WTC11 (cell line): Measurements from ENCODE around the gene TMEFF1. TPM values are rescaled to one million over a fixed set of nuclear protein-coding genes. Genes with fewer than 3 reads are reported as not detected.
A peak's percentile ranks its signal among the peaks of the same experiment; 100 is the strongest.

Source experiments
- ATAC-seq: fragments of 200-7000 bp; cut with Tn5 transposase; 2 replicates; pipeline ENCODE4 v1.10.0; 2021; ENCODE audit warnings: mild to moderate bottlenecking, moderate library complexity
- CTCF ChIA-PET: fragments of 300-600 bp; sonication (Branson Sonifier 250); formaldehyde crosslinking; loops from one replicate; lab custom pipeline; 2021; ENCODE audit warnings: antibody characterized with exemption; lab: Charles Lee
- POLR2A ChIA-PET: fragments of 350-600 bp; sonication (Branson Sonifier 250); formaldehyde crosslinking; loops from one replicate; lab custom pipeline; 2021; ENCODE audit warnings: antibody characterized with exemption; lab: Charles Lee
- DNase-seq: peaks from one replicate; pipeline ENCODE4 v3.0.0; 2021; ENCODE audit warnings: low spot score
- H3K27ac Mint-ChIP-seq: 2 replicates; pipeline ENCODE4 v1.8.0; 2021; ENCODE audit warnings: mixed read lengths
- H3K27me3 Mint-ChIP-seq: 2 replicates; pipeline ENCODE4 v1.8.0; 2021; ENCODE audit warnings: low read depth, mild to moderate bottlenecking, moderate library complexity, mixed read lengths
- H3K36me3 Mint-ChIP-seq: 2 replicates; pipeline ENCODE4 v1.8.0; 2021; ENCODE audit warnings: mixed read lengths
- H3K4me1 Mint-ChIP-seq: 2 replicates; pipeline ENCODE4 v1.8.0; 2022; ENCODE audit warnings: mixed read lengths
- H3K4me3 Mint-ChIP-seq: 2 replicates; pipeline ENCODE4 v1.8.0; 2021; ENCODE audit warnings: mild to moderate bottlenecking, moderate library complexity, mixed read lengths
- H3K9me3 Mint-ChIP-seq: 2 replicates; pipeline ENCODE4 v1.8.0; 2021; ENCODE audit warnings: mixed read lengths
- ATF6 ChIP-seq: sonication (generic); formaldehyde crosslinking; IDR thresholded peaks from 2 replicates; pipeline ENCODE4 v1.8.1; 2023; ENCODE audit warnings: mild to moderate bottlenecking, missing genetic modification reagents
- ETV6 ChIP-seq: sonication (generic); formaldehyde crosslinking; IDR thresholded peaks from 2 replicates; pipeline ENCODE4 v1.8.1; 2022; ENCODE audit warnings: mild to moderate bottlenecking, missing genetic modification reagents
- FOXJ3 ChIP-seq: sonication (generic); formaldehyde crosslinking; IDR thresholded peaks from 2 replicates; pipeline ENCODE4 v1.9.0; 2021; ENCODE audit warnings: missing genetic modification reagents, mild to moderate bottlenecking, borderline replicate concordance
- GRHL2 ChIP-seq: fragments of 250-450 bp; sonication (Bioruptor Pico); IDR thresholded peaks from 2 replicates; pipeline ENCODE4 v1.8.0; 2022; ENCODE audit warnings: mild to moderate bottlenecking, moderate library complexity; ENCODE audit not compliant: insufficient replicate concordance, severe bottlenecking
- HMGA2 ChIP-seq: fragments of 250-450 bp; sonication (Bioruptor Pico); IDR thresholded peaks from 2 replicates; pipeline ENCODE4 v1.4.0; 2021; ENCODE audit warnings: mild to moderate bottlenecking, moderate library complexity
- MAX ChIP-seq: sonication (generic); formaldehyde crosslinking; IDR thresholded peaks from 2 replicates; pipeline ENCODE4 v1.8.0; 2022; ENCODE audit warnings: mild to moderate bottlenecking, missing genetic modification reagents
- NFATC4 ChIP-seq: fragments of 250-450 bp; sonication (Bioruptor Pico); IDR thresholded peaks from 2 replicates; pipeline ENCODE4 v1.9.0; 2021; ENCODE audit warnings: mild to moderate bottlenecking
- RORB ChIP-seq: fragments of 250-450 bp; sonication (Bioruptor Pico); IDR thresholded peaks from 2 replicates; pipeline ENCODE4 v1.9.0; 2021; ENCODE audit warnings: mild to moderate bottlenecking
- ZNF219 ChIP-seq: sonication (generic); formaldehyde crosslinking; IDR thresholded peaks from 2 replicates; pipeline ENCODE4 v1.8.0; 2023; ENCODE audit warnings: missing genetic modification reagents, mild to moderate bottlenecking, borderline replicate concordance
- ZNF317 ChIP-seq: sonication (generic); formaldehyde crosslinking; IDR thresholded peaks from 2 replicates; pipeline ENCODE4 v1.8.1; 2023; ENCODE audit warnings: low read depth, mild to moderate bottlenecking, moderate library complexity, missing genetic modification reagents, borderline replicate concordance
- total RNA-seq: library from RNA; stranded (reverse); gene quantifications from 3 replicates; pipeline ENCODE4 v1.2.3, GENCODE V29; 2021
- TF ChIP-seq, protein P1 (sequence below): fragments of 200-600 bp; IDR thresholded peaks from 2 replicates; pipeline ENCODE4 v1.8.0; 2022; ENCODE audit warnings: antibody characterized with exemption
- TF ChIP-seq, protein P2 (sequence below): fragments of 250-450 bp; sonication (Bioruptor Pico); IDR thresholded peaks from 2 replicates; pipeline ENCODE4 v1.9.0; 2021; ENCODE audit warnings: mild to moderate bottlenecking
- TF ChIP-seq, protein P3 (sequence below): sonication (generic); formaldehyde crosslinking; IDR thresholded peaks from 2 replicates; pipeline ENCODE4 v1.8.1; 2023; ENCODE audit warnings: mild to moderate bottlenecking, missing genetic modification reagents
- TF ChIP-seq, protein P4 (sequence below): fragments of 250-450 bp; sonication (Bioruptor Pico); conservative IDR thresholded peaks from 2 replicates; pipeline ENCODE4 v1.9.0; 2021; ENCODE audit warnings: mild to moderate bottlenecking

TMEFF1 gene
- total RNA-seq, 1 experiment from 2014 or later: 62.7 TPM

DNA sequence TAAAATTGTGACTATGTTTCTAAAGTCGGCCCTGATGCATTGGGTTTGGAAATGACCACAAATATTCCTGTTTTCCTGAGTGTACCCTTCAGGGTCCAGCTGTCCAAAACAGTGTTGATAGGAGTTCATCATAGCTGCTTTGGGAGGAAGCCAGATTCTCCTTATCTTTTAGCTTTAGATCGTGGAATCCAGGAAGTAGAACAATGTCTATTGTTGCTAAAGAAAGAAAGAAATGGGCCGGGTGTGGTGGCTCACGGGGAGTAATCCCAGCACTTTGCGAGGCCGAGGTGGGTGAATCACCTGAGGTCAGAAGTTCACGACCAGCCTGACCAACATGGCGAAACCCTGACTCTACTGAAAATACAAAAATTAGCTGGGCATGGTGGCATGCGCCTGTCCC is 114.4 kb downstream of the TMEFF1 start:
- DNase-seq: no peak
- CTCF ChIA-PET: no interaction called here
- H3K36me3 Mint-ChIP-seq: 0 out of 2 replicates have a peak, but pooled peaks cover 7% of the 10 kb centered on the region
- POLR2A ChIA-PET: no interaction called here
- H3K9me3 Mint-ChIP-seq: no peaks in the 10 kb centered on the region
- no peak for TF ChIP-seq ZNF219 (CRISPR knock-in tag)
- TF ChIP-seq, protein P1, sequence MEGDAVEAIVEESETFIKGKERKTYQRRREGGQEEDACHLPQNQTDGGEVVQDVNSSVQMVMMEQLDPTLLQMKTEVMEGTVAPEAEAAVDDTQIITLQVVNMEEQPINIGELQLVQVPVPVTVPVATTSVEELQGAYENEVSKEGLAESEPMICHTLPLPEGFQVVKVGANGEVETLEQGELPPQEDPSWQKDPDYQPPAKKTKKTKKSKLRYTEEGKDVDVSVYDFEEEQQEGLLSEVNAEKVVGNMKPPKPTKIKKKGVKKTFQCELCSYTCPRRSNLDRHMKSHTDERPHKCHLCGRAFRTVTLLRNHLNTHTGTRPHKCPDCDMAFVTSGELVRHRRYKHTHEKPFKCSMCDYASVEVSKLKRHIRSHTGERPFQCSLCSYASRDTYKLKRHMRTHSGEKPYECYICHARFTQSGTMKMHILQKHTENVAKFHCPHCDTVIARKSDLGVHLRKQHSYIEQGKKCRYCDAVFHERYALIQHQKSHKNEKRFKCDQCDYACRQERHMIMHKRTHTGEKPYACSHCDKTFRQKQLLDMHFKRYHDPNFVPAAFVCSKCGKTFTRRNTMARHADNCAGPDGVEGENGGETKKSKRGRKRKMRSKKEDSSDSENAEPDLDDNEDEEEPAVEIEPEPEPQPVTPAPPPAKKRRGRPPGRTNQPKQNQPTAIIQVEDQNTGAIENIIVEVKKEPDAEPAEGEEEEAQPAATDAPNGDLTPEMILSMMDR: no peak
- no peak for TF ChIP-seq FOXJ3 (CRISPR knock-in tag)
- TF ChIP-seq, protein P2, sequence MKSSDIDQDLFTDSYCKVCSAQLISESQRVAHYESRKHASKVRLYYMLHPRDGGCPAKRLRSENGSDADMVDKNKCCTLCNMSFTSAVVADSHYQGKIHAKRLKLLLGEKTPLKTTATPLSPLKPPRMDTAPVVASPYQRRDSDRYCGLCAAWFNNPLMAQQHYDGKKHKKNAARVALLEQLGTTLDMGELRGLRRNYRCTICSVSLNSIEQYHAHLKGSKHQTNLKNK: no peak
- no peak for TF ChIP-seq HMGA2 (CRISPR knock-in tag)
- TF ChIP-seq ATF6 (CRISPR knock-in tag): no peak
- TF ChIP-seq GRHL2: no peak
- no peak for TF ChIP-seq RORB (CRISPR knock-in tag)
- TF ChIP-seq, protein P3, sequence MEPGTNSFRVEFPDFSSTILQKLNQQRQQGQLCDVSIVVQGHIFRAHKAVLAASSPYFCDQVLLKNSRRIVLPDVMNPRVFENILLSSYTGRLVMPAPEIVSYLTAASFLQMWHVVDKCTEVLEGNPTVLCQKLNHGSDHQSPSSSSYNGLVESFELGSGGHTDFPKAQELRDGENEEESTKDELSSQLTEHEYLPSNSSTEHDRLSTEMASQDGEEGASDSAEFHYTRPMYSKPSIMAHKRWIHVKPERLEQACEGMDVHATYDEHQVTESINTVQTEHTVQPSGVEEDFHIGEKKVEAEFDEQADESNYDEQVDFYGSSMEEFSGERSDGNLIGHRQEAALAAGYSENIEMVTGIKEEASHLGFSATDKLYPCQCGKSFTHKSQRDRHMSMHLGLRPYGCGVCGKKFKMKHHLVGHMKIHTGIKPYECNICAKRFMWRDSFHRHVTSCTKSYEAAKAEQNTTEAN (CRISPR knock-in tag): no peak
- TF ChIP-seq MAX (CRISPR knock-in tag): no peak
- TF ChIP-seq NFATC4 (CRISPR knock-in tag): no peak
- TF ChIP-seq ZNF317 (CRISPR knock-in tag): no peak
- TF ChIP-seq, all 79 proteins: peak for 0
- peak overlapping the region; percentile 18; the same call in 1 of the 2 replicates for H3K27ac Mint-ChIP-seq
- no peaks in the 10 kb centered on the region for H3K4me1 Mint-ChIP-seq
- H3K4me3 Mint-ChIP-seq: no peak overlapping the region
- no peak for ATAC-seq
- no peaks in the 10 kb centered on the region for H3K27me3 Mint-ChIP-seq

GRCh38 chr9:100589582-100589981 is 116.6 kb downstream of the TMEFF1 start:
- Mint-ChIP-seq H3K27ac (no peak overlapping the region), H3K9me3 (no peaks in the 10 kb centered on the region), H3K4me1 (no peaks in the 10 kb centered on the region), H3K27me3 (no peaks in the 10 kb centered on the region), H3K36me3 (0 out of 2 replicates have a peak, but pooled peaks cover 7% of the 10 kb centered on the region), H3K4me3 (no peak overlapping the region)
- ChIA-PET CTCF (no interaction called here), POLR2A (no interaction called here)
- no peak for TF ChIP-seq RORB (CRISPR knock-in tag)
- ATAC-seq (no peak), DNase-seq (no peak)

- CTCF ChIA-PET: no interaction called here
Measured at GRCh38 chr9:100590481-100590880, 117.5 kb downstream of the TMEFF1 start.

More at GRCh38 chr9:100590481-100590880, 117.5 kb downstream of the TMEFF1 start:
- DNase-seq (no peak), ATAC-seq (no peak)
- Mint-ChIP-seq H3K9me3 (no peaks in the 10 kb centered on the region), H3K27ac (no peak overlapping the region), H3K4me1 (peaks cover 5% of the 10 kb centered on the region), H3K27me3 (no peaks in the 10 kb centered on the region), H3K36me3 (0 out of 2 replicates have a peak, but pooled peaks cover 7% of the 10 kb centered on the region), H3K4me3 (no peak overlapping the region)
- POLR2A ChIA-PET: no interaction called here
- no peak for TF ChIP-seq ETV6 (CRISPR knock-in tag)
- TF ChIP-seq, protein P4, sequence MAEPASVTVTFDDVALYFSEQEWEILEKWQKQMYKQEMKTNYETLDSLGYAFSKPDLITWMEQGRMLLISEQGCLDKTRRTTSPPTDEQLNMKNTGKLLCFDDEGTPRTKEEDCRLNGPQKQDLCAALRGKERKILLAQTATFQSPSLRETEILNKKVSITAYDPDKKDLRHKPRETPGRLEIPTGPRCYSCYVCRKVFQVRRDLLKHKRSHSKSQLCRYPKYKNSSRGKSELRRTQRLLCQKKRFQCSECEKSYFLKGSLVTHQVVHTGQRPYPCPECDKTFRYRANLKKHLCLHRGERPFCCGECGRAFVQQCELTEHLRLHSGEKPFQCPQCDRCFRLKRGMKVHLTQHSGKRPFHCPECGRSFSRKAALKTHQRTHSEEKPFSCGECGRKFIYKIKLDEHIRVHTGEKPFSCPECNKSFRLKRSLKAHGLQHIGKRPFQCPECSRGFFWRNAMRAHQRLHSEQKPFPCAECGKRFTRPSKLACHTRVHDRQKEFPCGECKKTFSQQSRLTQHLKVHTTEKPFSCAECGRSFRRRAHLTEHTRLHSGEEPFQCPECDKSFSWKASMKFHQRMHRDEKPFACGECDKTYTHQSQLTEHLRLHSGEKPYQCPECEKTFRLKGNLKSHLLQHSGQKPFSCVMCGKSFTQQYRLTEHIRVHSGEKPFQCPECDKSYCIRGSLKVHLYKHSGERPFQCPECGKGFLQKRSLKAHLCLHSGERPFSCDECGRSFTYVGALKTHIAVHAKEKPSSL (CRISPR knock-in tag): 0 out of 2 replicates have a peak, but pooled peaks have one; percentile 26
